GM04504 (cell line): ENCODE data around the gene RAI14.
A peak's percentile ranks its signal among the peaks of the same experiment; 100 is the strongest.
"Not testable (repeated sequence)": the region's sequence is repeated elsewhere in the genome, so short reads cannot be mapped to it uniquely, and the experiment has no call there.

Experiments
- DNase-seq: peaks from one replicate; pipeline ENCODE4 v3.0.0-alpha.2; 2012; ENCODE audit warnings: low read depth

The RAI14 gene

GRCh38 chr5:34699155-34700077 is 43.3 kb downstream of the RAI14 start:
- no peak for DNase-seq

DNA sequence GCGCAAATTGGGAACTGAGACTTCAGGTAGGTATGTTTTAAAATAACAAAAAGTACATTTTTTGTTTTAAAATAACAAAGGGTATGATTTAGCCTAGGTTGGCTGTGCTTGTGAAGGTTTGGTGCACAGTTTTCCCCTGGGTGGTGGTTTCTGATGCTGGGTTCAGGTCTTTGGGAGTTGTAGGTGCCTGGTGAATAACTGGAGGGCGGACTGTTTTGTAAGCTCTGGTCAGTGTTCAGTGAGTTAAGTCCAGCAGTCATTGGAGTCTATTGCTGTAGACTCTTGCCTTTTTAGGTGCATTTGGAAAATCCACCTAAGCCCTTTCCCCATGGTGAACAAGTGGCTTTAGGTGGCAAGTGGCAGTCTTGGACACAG is 43.9 kb downstream of the RAI14 start:
- DNase-seq, result no peak

DNA sequence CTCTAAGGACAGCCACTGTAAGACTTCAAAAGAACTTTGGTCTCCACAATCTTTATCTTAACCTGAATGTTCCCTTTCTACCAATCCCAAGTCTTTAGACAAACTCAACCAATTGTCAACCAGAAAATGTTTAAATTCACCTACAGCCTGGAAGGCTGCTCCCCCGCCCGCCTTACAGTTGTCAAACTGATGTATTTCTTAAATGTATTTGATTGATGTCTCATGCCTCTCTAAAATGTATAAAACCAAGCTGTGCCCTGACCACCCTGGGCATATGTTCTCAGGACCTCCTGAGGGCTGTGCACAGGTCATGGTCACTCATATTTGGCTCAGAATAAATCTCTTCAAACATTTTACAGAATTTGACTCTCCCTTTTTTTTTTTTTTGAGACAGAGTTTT is 45.3 kb downstream of the RAI14 start:
- not testable (repeated sequence) for DNase-seq

GRCh38 chr5:34703767-34704713 is 47.9 kb downstream of the RAI14 start:
- DNase-seq, result no peak

- DNase-seq, result no peak
These were observed 50.0 kb downstream of the RAI14 start for GRCh38 chr5:34706084-34706483.

- DNase-seq, result no peak
These were observed 51.5 kb downstream of the RAI14 start for GRCh38 chr5:34707451-34708107.

- no peak for DNase-seq
These were observed 52.6 kb downstream of the RAI14 start for GRCh38 chr5:34708777-34709176.

DNA sequence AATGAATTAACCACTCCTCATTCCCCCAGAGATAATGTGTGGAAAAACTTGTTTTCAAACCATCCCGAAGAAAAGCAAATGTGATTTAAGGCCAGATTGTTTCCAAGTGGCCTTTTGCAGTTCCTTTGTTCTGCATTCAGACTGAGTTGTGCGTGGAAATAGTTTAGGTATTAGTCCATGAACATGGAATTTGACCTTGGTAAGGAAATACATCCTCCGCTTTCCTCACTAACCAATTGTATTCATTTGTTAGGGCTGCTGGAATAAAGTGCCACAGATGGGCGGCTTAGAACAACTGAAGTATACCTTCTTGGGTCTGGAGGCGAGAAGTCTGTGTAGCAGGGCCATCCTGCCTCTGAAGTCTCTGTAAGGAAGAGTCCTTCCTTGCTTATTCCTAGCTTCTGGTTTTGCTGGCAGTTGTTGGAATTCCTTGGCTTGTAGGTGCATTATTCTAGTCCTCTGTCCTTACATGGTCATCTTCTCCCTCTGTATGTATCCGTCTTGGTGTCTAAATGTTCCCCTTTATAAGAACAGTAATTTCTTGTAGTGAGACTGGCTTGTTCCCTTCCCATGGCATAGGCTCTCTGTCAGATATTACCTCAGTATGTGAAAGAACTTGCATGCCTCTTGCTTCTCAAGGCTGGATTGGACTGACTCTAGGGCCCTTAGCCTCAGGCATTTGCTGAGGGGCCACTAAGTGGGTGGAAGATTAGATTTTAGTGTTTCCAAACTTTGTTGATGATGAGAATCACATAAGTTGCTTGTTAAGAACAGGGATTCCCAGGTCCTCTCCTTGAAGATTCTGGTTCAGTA is 53.9 kb downstream of the RAI14 start:
- no peak for DNase-seq

- no peak for DNase-seq
These were observed 56.4 kb downstream of the RAI14 start for GRCh38 chr5:34712565-34712964.

DNA sequence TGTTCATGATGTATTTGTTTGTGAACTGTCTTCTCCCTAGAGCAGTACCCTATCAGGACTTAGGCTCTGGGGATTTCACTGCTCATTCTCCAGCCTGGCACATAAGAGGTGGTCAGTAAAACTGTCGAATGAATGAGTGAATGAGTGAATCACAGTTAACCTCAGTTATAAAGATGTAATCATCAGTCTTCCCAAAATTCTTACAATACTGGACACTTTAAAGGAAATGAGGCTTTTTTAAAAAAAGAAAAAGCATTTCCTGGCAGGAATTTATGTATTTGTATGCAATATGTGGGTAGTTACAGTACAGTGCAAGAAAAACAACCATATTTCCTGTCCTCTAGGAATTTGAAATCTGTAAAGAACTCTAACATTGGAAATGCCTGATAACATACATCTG is 59.6 kb downstream of the RAI14 start:
- DNase-seq, result peak; percentile 48

DNA sequence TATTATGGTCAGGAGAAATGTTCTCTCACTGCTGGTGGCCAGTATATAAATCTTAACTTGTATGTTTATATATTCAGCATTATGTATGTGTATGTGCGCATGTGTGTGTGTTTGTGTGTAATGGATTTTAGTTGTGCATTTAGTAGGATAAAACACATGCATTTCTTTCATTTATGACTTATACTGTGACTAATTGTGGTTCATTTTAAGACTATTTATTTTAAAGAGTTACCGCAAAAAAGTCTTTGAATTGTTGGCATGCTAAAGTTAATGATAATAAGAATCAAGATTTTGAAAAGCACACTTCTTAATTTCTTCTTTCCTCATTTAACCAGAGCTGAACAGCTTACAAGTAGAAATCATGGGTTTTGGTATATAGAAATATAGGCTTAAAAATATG is 60.9 kb downstream of the RAI14 start:
- DNase-seq, result no peak

DNA sequence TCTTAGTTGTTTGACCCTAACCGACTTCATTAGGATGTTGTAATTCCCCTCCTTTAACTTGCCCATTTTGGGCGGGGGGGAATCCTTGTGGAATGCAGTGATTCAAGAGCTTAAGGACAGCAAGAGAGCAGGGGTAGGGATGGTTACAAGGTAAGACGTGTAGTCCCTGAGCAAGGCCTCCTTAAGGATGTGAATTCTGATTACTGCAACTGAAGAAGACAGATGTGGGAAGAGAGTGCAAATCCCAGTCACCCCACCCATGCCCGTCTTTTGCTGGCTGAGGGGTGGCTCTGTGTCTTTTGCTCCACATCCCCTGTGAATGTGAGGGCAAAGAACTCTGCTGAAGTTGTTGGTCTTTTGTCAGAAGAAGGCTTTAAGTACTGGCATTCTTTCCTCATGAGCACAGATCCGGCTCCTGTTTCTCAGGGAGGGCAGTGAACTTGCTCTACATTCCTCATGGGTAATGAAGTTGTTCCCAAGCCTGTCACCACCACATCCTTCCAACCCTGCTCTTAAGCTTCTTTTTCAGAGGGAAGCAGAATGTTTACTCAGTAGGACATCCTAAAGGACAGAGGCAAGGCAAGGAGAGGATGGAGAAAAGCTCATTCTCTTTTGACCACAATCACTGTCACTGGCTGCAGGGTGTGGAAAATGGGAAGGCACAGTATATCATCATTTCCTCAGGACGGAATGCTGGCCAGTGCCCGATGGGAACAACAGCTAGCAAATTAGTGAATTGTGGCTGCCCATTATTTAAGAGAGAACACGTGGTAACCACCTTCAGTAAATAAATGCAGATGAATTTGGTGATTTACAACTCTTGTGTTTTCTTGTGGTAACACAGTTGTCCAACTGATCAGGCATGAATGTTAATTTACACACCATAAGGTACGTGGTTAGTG is 61.5 kb downstream of the RAI14 start:
- DNase-seq, result peak; percentile 93

- DNase-seq, result no peak
These were observed 62.4 kb downstream of the RAI14 start for GRCh38 chr5:34718516-34718915.

DNA sequence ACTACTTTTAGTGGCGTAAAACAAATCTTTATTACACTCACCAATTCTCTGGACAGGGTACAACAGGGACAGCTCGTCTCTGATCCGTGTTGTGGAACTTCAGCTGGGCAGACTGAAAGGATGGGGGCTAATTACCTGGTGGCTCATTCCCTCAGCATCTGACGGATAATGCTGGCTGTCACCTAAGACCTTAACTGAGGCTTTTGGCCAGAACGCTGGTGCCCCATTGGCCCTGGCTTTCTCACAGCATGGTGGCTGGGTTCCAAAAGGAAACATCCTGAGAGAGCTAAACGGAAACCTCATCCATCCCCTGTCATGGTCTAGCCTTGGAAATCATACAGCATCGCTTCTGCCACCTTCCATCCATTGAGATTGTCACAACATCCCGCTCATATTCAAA is 62.9 kb downstream of the RAI14 start:
- DNase-seq, result no peak

- no peak for DNase-seq
These were observed 65.2 kb downstream of the RAI14 start for GRCh38 chr5:34721327-34721726.

GRCh38 chr5:34722183-34722582 is 66.1 kb downstream of the RAI14 start:
- DNase-seq, result no peak

DNA sequence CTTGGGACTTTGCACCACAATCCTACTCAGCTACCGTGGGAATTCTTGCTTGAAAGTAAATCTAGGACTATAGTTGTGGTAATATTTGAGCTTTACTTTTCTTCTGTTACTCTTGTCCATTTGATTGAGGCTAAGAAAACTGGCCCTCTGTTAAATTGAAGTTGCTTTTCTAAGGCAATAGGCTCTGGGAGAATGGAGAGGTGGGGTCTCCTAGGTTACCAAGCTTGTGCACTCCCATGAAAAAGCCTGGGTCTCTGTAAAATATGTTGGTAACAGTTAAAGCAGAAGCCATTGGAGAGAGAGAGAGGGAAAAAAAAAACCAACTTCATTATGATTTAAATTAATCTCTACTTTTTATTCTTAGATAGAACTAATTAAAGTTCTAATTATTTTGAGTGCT is 68.6 kb downstream of the RAI14 start:
- no peak for DNase-seq

- DNase-seq, result not testable (repeated sequence)
These were observed 71.1 kb downstream of the RAI14 start for GRCh38 chr5:34727166-34727749.

DNA sequence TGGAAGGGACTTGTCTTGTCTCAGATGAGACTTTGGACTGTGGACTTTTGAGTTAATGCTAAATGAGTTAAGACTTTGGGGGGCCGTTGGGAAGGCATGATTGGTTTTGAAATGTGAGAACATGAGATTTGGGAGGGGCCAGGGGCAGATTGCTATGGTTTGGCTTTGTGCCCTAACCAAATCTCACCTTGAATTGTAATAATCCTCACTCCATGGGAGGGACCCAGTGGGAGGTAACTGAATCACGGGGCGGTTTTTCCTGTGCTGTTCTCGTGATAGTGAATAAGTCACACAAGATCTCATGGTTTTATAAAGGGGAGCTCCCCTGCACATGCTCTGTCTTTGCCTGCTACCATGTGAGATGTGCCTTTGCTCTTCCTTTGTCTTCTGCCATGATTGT is 72.1 kb downstream of the RAI14 start:
- DNase-seq, result no peak
